ENCODE data around the gene YPEL4. TPM values are rescaled to one million over a fixed set of nuclear protein-coding genes. Genes with fewer than 3 reads are reported as not detected.

YPEL4 gene
- total and polyA plus RNA-seq, 7 donors: 1.2 to 4.4 (median 2.5) TPM

- no peak for DNase-seq
- Histone ChIP-seq H3K4me1 (peaks cover 0 to 22% (median 13%) of the 10 kb centered on the region in 4 donors), H3K4me3 (no peak overlapping the region), H3K36me3 (peaks cover 4 to 50% (median 7%) of the 10 kb centered on the region in 4 donors), H3K27me3 (no peaks in the 10 kb centered on the region), H3K27ac (no peak overlapping the region), H3K9me3 (no peaks in the 10 kb centered on the region)
- intact Hi-C loops (cut with DNase I): no loop called here
- WGBS, 2 donors: 87 to 93% methylated on average over 3 of the region's 3 CpGs
- TF ChIP-seq EP300 (IDR thresholded peaks at IDR 0.05) (no peak), POLR2AphosphoS5 (IDR thresholded peaks at IDR 0.05) (no peak), POLR2A (IDR thresholded peaks at IDR 0.05) (no peak)
- TF ChIP-seq, protein P1, sequence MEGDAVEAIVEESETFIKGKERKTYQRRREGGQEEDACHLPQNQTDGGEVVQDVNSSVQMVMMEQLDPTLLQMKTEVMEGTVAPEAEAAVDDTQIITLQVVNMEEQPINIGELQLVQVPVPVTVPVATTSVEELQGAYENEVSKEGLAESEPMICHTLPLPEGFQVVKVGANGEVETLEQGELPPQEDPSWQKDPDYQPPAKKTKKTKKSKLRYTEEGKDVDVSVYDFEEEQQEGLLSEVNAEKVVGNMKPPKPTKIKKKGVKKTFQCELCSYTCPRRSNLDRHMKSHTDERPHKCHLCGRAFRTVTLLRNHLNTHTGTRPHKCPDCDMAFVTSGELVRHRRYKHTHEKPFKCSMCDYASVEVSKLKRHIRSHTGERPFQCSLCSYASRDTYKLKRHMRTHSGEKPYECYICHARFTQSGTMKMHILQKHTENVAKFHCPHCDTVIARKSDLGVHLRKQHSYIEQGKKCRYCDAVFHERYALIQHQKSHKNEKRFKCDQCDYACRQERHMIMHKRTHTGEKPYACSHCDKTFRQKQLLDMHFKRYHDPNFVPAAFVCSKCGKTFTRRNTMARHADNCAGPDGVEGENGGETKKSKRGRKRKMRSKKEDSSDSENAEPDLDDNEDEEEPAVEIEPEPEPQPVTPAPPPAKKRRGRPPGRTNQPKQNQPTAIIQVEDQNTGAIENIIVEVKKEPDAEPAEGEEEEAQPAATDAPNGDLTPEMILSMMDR (IDR thresholded peaks at IDR 0.05): no peak
These were observed 48.4 kb downstream of the YPEL4 start for GRCh38 chr11:57601297-57601696.

- TF ChIP-seq POLR2AphosphoS5 (IDR thresholded peaks at IDR 0.05) (no peak), POLR2A (IDR thresholded peaks at IDR 0.05) (no peak), EP300 (IDR thresholded peaks at IDR 0.05) (no peak)
- TF ChIP-seq, protein P1 (IDR thresholded peaks at IDR 0.05): no peak
- peaks cover 0 to 22% (median 13%) of the 10 kb centered on the region in 4 donors for H3K4me1 ChIP-seq
- DNase-seq: no peak
- peaks cover 0 to 33% (median 2%) of the 10 kb centered on the region in 4 donors for H3K36me3 ChIP-seq
- H3K4me3 ChIP-seq: peak overlapping the region in 3 of 4 donors; percentile 48 to 69 (median 60)
- intact Hi-C loops (cut with DNase I): loop anchor here (2.0 kb wide), 2 partner anchors 39 to 69 kb away; partner anchors contain the start of gene TIMM10
- WGBS, 2 donors: 53 to 57% methylated on average over 2 of the region's 2 CpGs
- H3K27me3 ChIP-seq: no peaks in the 10 kb centered on the region
- no peaks in the 10 kb centered on the region for H3K9me3 ChIP-seq
- peak overlapping the region; percentile 79 to 93 (median 89) for H3K27ac ChIP-seq
These were observed 50.3 kb downstream of the YPEL4 start for GRCh38 chr11:57599381-57599780.

DNA sequence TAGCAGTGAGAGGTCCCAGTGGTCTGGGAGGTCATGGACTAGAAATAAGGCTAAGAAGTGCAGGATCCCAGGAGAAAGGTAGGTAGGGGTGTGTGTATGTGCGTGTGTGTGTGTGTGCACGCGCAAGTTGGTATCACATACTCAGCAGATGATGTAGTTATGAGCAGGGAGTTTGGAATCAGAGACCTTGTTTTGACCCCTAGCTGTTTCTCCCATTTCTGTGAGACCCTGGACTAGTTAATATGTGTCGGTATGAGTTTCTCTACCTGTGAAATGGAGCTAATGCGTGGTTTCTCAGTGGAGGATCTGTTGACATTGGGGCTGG is 50.9 kb downstream of the YPEL4 start:
- TF ChIP-seq POLR2AphosphoS5 (IDR thresholded peaks at IDR 0.05): peak in 1 of 4 donors; percentile 12
- TF ChIP-seq, protein P1 (IDR thresholded peaks at IDR 0.05): no peak
- no peak for DNase-seq
- 68 to 82% methylated on average over 5 of the region's 5 CpGs for WGBS, 2 donors

GRCh38 chr11:57597916-57598830 is 51.5 kb downstream of the YPEL4 start:
- H3K27me3 ChIP-seq: no peaks in the 10 kb centered on the region
- TF ChIP-seq, protein P1 (IDR thresholded peaks at IDR 0.05): no peak
- TF ChIP-seq EP300 (IDR thresholded peaks at IDR 0.05) (no peak), POLR2AphosphoS5 (IDR thresholded peaks at IDR 0.05) (peak in 3 of 4 donors; percentile 40 to 55 (median 54)), POLR2A (IDR thresholded peaks at IDR 0.05) (no peak)
- peak overlapping the region; percentile 48 to 76 (median 64) for H3K4me3 ChIP-seq
- 6 to 7% methylated on average over 33 of the region's 33 CpGs for WGBS, 2 donors
- peak overlapping the region; percentile 79 to 93 (median 89) for H3K27ac ChIP-seq
- peaks cover 0 to 22% (median 13%) of the 10 kb centered on the region in 4 donors for H3K4me1 ChIP-seq
- peaks cover 0 to 25% (median 2%) of the 10 kb centered on the region in 4 donors for H3K36me3 ChIP-seq
- no peaks in the 10 kb centered on the region for H3K9me3 ChIP-seq
- intact Hi-C loops (cut with DNase I): loop anchor here (2.0 kb wide), 3 partner anchors 29 to 67 kb away; partner anchors contain the start of gene TIMM10
- DNase-seq: peak; percentile 95

More for the DNA sequence above, 50.9 kb downstream of the YPEL4 start:
- Histone ChIP-seq H3K4me3 (peak overlapping the region; percentile 48 to 76 (median 64)), H3K27me3 (no peaks in the 10 kb centered on the region), H3K36me3 (peaks cover 0 to 28% (median 2%) of the 10 kb centered on the region in 4 donors), H3K4me1 (peaks cover 0 to 22% (median 13%) of the 10 kb centered on the region in 4 donors), H3K27ac (peak overlapping the region; percentile 79 to 93 (median 89)), H3K9me3 (no peaks in the 10 kb centered on the region)
- intact Hi-C loops (cut with DNase I): loop anchor here (2.0 kb wide), 2 partner anchors 40 to 68 kb away; partner anchors contain the start of gene TIMM10

Measured in sigmoid colon (tissue), 7 donors.